Non-pigmented ciliary epithelial cell (primary cell): ENCODE data around the gene SLPI.

Experiments
- DNase-seq: peaks from one replicate; pipeline ENCODE4 v3.0.0-alpha.2; 2010; ENCODE audit warnings: low read depth

The SLPI gene, protein sequence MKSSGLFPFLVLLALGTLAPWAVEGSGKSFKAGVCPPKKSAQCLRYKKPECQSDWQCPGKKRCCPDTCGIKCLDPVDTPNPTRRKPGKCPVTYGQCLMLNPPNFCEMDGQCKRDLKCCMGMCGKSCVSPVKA

DNA sequence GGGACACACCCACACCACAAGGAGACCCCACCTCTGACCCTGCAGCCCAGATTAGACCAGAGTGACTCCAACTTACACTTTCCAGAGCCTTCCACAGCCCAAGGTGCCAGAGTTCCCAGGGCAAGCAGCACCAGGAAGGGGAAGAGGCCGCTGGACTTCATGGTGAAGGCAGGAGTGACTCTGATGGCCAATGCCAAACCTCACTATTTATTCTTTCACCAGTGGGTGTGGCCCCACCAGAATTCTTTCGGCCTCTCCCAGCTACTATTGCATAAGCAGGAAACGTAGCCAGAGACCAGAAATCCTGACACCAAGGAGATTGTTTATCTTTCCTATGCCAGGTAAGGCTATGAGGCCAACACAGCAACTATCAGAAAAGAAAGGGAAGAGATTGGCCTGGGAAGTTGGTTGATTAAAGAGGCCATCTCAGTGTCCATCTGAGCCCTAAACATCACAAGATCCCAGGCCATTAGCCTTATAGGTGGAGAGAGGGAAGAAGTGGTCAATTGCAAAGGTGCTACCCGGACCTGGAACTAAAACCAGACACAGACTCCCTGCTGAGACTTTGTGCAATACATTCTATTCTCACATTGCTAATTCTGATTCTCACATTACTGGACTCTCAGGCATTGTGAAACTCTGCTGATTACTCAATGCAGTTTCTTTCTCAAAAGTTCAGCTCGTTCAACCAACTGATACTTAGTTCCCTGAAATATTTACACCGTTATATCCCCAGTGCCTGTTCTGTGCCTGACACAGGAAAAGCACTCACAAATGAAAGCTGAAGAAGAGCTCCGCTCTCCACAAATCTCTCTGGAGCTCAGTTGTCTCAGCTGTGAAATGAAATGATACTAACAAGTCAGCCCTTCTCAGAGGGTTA, at the start of gene SLPI:
TSS of gene SLPI (minus strand) at position 182 of the 880 bp plus-strand sequence. CDS start at position 161, 21 bp downstream.
- DNase-seq = no peak

DNA sequence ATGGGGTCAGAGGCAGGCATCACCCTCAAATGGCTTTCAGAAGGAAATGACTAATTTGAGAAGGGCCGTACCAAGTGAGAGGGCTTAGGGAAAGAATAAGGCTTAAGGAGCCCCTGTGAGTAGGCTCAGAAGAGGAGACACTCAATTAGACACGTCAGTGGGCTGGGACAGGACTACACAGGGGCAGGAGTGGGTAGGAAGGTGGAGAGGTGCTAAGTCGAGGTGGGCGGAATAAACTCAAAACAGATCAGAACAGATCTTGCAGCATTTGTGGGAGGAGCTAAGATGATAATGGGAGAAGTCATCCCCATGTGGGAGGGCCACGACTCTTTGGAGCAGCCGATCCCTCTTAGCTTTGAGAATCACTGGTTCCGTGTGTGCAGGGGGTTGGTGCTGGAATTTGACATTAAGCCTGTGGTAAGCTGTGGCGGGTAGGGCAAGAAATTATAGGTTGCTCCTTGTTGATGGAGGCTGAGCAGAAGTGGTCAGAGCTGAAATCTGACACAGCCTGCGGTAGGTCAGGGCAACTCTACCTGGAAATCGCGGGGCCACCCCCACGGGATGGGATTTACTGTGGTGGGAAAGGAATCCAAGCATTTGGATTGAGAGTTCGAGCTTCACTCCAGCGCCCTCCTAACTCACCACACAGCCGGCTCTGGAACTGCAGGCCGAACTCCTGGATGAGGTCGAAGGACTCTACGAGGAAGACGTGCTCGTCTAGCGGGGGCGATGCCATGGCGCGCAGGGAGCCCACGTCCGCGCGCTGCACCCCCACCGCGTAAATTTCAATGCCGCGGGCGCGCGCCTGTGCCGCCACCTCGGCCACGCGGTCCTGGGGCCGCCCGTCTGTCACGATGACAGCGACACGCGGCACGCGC, 49.5 kb upstream of the SLPI start:
- DNase-seq = no peak

DNA sequence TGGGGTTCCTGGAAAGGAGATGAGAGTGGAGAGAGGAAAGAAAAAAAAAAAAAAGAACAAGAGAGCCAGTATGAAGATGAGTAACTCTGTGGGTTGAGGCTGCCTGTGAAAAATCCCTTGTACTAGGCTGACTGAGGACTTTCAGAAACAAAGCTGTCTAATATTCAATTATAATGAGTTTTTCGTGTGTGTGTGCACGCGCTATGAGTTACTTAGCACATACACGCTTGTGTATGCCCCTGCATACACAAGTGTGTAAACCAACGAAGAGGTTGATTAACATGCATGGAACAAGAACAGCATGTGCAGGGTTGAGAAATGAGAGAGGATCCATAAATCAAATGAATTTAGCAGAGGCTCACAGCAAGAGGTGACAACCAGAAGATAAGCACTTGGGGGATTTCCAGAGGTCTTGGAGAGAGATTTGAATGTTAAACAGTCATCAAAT, 47.5 kb upstream of the SLPI start:
- DNase-seq = no peak

DNA sequence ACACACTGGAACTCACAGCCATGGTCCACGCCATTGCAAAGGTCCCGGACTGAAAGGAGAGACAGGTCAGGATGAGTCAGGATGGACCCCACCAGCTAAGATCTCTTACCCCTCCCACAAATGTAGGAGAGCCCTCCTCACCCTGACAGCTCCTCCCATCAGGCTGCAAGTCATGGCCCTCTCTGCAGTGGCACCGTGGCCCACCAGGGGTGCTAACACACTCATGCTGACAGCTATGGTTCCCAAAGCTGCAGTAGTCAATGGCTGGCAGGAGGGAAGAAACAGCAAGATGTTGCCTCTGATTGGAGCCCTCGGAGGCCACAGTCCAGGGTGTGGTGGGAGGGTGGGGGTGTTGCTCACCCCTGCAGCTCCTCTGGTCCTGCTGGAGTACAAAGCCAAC, 46.6 kb upstream of the SLPI start:
- no peak for DNase-seq

DNA sequence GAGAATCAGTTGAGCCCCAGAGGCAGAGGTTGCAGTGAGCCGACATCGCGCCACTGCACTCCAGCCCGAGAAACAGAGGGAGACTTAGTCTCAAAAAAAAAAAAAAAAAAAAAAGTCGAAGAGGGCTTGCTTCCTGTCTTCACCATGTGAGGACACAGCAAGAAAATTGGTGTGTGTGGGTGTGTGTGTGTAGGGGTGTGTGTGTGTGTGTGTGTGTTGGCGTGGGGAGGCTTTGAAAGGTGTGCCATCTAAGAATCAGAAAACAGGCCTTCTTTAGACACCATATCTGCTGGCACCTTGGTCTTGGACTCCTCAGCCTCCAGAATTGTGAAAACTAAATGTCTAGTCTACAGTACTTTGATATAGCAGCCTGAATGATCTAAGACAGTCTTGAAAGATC, 45.4 kb upstream of the SLPI start:
- no peak for DNase-seq

DNA sequence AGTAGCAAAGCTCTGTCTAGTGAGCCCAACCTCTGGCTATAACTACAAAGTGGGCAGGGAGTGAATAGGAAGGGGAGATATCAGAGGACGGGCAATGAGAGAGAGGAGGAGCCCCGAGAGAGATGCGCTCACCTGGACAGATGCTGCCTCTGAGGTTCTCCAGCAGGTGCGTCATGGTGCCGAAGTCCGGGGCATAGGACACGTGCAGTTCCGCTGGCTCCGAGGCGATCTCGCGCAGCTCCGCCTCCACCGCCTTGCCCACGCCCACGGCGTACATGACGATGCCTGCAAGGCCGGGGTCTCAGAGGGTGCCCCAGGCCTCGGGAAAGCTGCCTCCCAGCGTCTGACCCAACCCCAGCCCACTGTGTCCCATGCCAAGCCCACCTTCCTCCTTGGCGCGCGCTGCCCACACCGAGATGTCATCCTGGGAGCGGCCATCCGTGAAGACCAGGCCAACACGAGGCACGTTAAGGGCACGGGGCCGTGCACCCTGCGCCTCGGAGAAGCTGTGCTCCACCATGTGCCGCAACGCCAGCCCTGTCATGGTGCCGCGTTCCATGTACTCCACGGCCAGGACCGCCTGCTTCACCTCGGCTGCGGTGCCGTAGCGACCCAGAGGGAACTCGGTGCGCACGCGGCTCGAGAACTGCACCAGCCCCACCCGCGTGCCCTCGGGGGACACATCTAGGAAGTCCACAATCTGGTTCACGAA, 43.6 kb upstream of the SLPI start:
- DNase-seq = no peak

DNA sequence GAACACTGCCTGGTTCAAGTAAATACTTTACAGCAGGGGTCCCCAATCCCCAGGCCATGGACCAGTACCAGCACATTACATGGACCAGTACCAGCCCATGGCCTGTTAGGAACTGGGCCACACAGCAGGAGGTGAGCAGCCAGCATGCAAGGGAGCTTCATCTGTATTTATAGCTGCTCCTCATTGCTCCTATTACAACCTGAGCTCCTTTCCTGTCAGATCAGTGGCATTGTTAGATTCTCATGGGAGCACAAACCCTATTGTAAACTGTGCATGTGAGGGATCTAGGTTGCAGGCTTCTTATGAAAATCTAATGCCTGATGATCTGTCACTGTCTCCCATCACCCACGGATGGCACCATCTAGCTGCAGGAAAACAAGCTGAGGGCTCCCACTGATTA, 40.3 kb upstream of the SLPI start:
- DNase-seq = no peak

DNA sequence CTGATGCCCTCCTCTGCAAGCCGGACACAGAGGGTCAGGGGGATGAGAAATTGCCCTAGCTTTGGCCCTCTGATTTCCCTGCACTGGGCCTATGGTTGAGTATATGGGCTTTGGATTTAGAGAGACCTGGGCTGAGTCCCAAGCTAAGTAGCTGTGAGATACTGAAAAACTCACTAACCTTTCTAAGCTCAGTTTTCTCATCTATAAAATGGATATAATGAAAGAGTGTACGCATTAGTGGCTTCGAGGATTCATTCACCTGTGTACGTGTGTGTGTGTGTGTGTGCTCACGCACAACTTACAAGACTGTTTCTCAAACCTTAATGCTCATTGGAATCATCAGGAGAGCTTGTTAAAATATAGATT, 39.6 kb upstream of the SLPI start:
- DNase-seq = no peak

DNA sequence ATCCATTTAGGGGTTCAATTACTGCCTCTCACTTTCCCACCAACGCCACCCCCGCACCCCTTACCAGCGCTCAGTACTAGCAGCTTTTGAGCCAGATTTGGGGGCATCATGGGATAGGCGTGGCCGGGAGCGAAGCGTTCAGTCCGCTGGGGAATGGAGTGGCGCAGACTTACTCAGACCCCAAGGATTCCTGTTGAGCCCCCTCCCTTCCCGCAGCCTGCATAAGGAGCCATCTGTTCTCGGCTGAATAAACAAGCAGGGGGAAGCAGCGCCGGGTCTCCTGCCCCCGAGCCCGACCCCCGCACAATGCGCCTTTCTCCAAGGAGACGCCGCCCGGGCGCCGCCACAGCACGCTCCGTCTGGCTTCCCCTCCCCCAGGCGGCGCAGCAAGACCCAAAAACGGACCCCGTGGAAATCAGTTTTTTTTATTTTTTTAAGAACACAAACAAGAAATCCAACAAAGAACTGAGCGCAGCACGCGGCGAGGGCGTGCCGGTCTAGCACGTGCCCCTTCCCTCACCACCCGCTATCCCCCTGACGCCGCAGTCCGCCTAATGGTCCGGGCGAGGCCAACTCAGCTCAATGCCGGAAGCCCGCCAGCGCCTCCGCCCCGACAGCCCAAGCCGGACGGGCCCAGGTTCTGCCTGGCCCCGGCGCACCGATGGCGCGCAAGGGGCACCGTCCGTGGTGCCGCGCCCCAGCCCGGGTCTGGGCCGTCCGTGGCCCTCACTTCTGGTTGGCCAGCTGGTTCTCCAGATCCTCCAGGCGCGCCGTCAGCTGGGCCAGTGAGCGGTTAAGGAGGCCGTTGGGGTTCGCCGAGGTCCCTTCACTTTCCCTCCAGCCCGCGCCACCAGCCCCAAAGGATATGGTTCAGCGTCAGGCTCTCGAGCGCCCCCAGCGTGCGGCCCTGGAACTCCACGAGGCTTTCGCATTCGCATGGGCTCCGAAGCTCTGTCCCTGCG, 39.0 kb upstream of the SLPI start:
- no peak for DNase-seq

DNA sequence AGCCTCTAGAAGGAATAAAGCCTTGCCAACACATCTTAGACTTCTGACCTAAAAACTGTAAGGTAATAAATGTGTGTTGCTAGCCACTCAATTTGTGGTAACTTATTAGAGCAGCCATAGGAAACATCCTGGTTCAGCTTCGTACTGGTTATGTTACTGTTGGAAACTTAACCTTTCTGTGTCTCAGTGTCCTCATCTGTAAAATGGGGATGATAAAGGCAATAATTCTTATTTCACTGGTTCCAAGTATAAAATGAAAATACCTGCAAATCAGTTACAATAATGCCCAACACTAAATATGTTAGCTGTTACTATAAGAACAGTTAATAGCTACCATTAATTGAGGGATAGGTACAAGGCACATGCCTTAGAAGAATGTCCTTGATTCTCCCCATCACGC, 38.0 kb upstream of the SLPI start:
- no peak for DNase-seq

DNA sequence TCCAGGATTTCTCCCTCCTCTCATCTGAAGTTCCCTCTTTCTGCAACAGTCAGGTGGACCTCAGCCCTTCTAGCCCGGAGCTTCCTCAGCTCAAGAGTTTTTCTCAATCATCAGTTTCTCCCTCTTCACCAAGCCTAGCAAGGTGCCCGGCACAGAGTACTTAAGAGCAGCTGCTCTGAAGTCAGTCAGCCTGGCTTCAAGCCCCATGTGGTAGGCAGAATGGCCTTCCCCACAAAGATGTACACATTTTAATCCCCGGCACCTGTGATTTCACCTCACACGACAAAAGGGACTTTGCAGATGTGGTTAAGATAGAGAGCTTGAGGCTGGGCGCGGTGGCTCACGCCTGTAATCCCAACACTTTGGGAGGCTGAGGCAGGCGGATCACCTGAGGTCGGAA, 37.2 kb upstream of the SLPI start:
- no peak for DNase-seq

DNA sequence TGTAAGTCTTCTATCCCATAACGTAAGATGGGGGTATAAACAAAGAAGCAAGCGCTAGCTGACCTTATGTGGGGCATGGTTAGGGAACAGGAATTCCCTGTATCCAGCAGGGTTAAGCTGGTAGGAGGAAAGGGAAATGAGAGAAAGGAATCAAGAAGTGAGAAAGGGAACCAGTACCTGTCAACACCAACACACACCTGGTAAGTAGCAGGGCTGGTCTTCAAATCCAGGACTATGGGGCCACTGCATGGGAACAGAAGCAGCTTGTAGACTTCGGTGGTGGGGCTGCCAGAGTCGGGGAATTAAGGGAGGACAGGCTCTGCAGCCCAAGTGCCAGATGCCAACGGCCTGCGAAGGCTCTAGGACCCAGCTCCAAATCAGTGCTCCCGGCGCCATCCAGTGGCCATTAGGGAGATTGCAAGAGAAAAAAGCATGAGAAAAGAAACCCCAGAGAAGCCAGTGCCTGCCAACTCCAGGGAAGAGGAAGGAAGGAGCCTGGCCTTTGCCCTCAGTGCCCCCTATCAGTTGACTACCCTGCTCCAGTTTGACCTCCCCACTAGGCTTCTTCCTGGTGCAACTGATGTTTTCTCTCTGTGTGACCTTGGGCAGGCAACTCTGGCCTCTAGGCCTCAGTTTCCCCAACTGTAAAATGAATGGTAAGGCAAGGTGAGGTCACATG, 36.5 kb upstream of the SLPI start:
- DNase-seq = no peak

DNA sequence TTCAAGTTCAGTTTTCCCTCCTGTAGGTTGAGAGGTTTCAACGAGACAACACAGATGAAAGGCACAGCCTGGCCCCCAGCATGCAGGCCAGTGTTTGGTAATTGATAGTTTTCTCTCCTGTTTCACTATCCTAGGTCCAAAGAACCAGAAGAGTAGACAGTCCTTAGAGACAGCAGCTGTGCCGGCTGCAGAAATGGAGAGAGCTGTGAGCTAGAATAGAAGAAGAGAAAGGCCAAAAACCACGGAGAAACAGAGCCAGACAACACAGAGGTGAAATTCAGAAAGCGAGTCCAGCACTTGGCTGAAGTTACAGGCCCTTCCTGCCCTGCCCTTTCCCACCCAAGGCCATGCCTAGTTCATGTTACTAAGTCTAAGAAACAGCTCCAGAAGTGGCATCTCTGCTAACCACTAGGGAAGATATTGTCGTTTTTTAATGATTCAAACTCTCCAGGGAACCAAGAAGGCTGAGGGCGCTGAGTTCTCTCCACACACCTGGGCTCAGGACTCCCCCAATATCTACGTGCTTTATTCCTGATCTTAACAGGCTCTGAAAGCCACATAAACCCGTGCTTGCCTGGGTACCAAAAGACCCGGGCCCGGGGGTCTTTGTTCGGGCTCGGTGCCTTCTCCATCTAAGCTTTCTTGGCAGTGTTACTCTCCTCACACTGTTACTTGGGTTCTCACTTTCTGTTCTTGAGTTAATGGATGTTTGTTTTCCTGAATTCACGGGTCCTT, 35.7 kb upstream of the SLPI start:
- DNase-seq = no peak

DNA sequence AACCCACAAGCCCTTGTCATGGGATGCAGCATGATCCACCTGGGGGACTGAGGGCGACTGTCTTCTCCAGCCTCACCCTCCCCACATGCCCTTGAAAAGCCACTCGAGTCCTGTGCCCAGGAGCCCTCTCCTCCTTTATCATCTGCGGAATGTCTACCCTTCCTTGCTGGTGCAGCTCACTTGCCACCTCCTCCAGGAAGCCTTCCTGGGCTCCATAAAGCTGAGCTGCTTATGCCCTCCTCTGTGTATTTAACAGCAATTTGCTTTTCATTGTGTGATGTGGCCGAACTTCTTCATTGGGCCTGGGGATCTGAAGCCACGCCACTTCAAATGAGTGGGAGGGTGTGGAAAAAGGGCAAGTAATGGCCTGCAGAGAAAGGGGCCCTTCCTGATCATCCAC, 34.5 kb upstream of the SLPI start:
- DNase-seq = no peak

DNA sequence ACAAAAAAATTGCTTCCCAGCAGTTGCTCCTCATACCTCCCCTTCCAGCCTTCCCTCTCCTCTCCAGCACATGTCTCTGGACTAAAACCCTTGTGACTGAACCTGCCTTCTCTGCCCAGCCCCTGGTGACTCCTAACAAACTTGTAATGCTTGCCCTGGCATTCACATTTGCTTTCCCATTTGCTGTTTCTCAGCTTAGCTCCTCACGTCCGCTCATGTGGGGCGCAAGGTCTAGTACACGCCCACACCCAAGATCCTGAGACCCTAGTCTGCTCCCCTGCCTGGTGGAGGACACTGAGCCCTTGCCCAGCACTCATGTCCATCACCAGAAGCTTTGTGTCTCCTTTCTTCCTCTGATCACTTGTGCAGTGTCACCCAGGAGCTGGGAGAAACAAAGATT, 34.0 kb upstream of the SLPI start:
- no peak for DNase-seq

DNA sequence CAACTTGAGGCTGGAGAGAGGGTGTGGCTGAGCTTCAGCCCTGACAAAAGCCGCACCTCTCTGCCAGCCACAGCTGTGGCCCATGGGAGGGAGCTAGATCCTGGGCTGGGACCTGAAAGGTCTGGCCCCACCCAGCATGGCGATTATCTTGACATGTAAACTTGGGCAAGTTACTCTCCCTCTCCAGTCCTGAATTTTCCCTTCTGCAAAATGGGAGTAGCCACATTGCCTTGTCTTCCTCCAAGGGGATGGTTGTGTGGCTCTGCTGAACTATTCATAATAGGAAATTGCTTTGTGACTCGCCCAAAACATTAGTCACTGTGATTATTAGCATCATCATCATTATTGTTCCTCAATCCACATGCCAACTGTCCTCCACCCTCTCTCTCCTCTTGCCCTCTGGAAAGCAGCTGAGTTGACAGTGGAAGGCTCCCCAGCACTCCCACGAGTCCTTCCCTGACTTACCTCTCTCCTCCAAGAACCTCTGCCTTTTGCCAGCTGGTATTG, 29.2 kb upstream of the SLPI start:
- DNase-seq = no peak

DNA sequence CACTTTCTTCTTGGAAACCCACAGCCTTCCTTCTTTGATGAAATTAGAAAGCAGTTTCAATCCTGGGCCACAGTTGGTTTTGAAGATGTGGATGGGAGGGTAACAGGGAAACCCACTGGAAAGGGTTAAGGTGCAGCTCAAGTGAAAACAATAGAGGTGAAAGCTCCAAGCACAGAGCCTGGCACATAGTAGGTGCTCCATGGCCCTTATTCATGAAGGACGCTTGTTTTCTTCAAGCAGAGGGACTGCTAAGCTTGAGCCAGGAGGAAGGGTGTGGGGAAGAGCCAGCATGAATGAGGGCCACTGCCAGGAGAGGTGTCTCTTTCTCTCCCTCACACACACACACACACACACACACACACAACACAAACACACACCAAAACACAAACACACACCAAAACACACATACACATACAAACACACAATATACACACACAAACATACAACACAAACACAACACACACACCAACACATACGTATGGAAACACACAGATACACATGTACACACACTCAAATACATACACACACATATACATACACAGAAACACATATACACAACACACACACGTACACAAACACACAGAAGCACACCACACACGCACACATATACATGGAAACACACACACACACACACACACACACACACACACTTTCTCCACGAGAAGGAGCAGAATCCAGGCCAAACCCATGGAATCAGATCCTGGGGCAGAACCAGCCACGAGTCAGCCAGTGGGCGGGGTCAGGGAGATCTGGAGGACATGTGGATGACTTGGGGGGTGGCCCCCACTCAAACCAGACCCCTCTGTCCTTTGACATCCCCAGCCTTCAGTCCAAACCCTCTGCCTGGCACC, 28.6 kb upstream of the SLPI start:
- no peak for DNase-seq

DNA sequence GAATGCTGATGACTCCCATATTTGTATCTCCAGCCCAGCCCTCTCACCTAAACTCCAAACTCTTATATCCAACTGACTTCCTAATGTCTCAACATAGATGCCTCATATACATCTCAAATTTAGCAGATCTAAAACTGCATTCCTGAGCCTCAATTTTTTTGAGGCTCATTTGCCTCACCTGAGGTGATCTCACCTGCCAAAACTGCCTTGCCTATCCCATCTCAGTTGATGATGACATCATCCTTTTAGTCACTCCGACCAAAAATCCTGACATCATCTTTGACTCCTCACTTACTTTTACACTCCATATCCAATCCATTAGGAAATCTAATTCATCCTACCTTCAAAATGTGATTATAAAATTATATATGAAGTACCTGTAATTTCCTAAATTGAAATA, 25.6 kb upstream of the SLPI start:
- DNase-seq = no peak

DNA sequence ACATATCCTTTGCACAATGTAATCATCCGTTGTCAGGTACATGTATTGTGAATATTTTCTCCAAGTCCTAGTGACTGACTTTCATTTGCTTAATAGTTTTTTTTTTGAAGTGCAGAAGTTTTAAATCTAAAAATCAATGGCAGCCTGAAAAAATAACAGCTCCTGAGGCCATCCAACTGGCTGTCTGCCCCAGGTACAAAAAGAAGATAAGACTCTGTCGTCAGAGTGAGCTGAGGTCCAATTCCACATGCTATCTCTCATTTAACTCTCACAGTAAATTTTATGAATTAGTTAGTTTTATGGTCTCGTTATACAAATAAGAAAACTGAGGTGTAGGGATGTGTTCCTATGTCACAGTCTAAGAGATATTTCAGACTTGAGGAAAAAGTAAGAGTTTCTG, 21.0 kb upstream of the SLPI start:
- no peak for DNase-seq
